ENCODE measurements around the gene BEAN1.
"Not testable (repeated sequence)": the region's sequence is repeated elsewhere in the genome, so short reads cannot be mapped to it uniquely, and the experiment has no call there.

BEAN1 gene

DNA sequence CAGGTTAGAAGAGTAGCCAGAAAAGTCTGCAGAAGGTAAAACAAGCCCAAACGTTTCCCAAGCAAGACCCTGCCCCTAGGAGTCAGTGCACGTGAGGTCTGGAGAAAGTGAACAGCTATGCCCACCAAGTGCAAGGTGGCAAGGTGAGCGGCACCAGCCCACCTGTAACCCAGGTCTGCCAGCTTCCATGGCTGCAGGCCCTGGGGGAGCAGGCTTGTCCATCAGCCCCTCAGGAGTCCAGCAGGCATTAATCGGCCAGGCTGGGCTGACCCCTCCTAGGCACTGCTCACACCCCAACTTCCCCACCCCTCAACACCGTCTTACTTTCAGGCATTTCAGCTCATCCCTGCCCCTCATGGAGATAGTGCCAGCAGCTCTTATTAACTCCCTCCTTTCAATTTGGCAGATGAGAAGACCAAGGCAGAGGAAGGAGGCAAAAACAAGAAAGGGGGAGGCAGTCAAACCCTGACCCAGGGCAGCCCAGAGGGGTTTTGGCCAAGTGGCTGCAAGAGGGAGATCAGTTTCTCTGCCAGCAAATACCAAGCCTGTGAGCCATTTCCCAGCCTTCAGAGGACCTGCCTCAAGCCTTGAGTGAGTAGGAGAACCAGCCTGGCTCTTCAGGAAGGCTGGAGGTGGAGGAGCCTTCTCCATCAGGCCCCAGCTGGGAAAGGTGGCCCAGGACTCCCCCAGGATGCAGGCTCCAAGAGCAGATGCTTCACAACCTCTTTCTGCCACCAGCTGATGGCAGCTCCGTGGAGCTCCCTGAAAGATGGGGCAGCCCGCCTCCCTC, 14.7 kb downstream of the BEAN1 start:
- DNase-seq (ENCODE audit: low read depth in 2 of 2) = no peak

DNA sequence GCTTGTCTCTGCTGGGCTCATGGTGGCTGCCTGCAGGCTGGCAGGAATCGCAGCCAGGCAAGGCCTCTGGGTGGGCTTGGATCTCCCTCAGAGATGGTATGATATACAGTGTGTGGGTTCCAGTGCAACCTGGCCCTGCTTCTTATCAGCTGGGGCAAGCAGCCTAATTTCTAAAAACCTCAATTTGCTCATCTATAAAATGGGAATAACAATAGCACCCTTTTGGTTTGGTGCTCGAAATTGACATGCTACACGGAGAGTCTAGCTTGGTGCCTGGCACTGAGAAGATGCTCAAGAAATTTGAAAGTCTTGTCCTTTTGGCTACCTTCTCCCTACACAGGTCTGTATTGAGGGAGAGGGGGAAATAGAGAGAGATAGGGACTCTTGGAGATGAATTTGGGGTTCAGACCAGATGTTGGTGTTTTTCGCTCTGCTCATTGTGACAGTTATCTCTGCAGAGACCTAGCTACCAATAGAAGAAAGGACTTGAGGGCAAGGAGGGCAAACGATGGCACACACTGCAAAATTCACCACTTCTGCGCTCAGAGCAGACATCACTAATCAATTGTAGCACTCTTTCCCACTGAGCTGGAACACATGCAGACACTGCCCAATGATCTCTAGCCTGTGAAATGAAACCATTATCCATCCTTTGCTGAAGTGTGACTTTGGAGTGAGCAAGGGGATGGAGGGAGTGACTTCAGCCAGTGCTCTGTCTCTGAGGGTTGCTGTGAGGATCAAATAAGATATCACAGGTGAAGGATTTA, 15.6 kb downstream of the BEAN1 start:
- DNase-seq (ENCODE audit: low read depth in 2 of 2) = no peak

DNA sequence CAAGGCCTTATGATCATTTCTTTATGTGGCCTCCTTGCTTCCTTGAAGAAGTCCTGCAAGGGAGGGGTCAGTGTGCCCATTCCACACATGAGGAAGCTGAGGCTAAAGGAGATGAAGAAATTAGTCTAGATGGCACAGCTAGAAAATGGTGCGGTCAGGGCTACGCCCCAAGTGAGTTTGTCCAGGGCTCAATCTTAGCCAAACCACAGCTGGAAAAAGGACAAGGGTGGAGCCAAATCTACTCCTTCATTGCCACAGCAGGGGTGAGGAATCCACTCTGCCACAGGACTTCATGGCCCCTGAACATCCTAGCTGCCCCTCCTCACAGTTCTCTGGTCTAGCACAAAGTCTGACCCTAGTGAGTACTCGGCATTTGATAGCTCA, 16.2 kb downstream of the BEAN1 start:
- DNase-seq (ENCODE audit: low read depth in 2 of 2) = no peak

DNA sequence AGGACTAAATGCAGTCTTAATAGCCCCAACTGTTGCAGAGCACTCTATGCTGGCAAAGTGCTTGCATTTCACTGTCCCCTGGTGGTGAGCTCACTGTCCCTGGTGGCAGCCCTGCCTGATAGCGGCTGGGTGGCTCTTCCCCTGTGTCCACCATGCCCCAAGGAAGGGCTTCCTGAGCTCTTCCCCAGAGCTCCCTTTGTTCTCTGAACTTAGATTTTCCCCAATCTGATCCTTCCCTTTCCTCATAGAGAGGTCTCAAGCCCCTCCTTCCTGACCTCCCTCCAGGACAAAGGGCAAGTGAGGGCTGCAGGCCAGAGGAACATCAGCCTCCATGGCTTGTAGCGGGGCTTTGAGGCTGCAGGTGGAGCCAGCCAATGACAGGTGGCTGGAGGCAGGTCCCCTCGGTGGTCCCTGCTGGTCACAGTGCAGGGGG, 17.0 kb downstream of the BEAN1 start:
- no peak for DNase-seq (ENCODE audit: low read depth in 2 of 2)

DNA sequence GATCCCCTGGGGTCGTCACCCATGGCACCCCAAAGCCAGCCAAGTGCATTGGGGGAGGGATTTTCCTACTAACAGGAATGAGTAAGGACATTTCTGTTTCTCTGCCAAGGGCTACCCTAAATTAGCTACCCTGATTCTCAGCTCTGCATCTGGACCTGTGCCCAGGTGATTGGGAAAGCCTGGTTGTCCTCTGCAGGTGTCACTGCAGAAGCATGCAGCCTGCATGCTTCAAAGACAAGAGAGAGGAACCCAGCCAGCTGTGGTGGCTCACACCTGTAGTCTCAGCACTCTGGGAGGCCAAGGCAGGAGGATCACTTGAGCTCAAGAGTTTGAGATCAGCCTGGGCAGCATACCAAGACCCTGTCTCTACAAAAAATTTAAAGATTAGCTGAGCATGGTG, 19.6 kb downstream of the BEAN1 start:
- DNase-seq (ENCODE audit: low read depth in 2 of 2) = no peak

DNA sequence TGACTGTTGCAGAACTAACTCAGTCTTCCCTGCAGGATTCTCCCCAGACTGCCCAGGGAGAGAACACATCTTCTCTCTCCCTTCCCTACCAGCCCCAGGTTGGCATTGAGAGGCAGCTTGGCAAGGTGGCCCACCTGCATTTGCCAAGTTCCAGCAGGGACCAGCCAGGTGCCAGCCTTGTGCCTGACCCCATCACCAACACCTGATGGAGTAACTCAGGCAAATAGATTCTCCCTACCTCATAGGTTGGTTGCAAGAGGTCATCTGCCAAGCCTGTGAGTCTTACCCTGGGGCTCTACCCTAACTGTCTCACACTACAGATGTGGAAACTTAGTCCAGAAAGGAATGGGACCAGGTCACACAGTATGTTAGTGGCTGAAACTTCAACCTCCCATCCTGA, 20.4 kb downstream of the BEAN1 start:
- no peak for DNase-seq (ENCODE audit: low read depth in 2 of 2)

DNA sequence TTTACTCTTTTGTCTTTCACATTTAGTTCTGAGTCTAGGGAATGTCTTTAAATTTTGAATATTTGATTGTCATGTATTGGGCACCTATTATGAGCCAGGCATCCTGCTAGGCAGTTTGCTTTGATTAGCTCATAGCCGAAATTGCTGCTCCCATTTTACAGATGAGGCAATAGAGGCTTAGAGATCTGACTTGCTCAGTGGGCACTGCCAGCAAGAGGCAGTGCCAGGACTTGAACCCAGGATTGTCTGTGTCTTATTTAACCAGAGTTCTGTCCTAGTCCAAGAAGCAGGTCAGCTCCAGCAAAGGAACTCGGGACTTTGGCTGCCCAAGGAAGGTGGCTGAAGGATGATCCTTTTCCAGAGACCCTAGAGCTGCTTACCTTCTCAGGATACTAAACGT, 24.5 kb downstream of the BEAN1 start:
- DNase-seq (ENCODE audit: low read depth in 2 of 2) = no peak

DNA sequence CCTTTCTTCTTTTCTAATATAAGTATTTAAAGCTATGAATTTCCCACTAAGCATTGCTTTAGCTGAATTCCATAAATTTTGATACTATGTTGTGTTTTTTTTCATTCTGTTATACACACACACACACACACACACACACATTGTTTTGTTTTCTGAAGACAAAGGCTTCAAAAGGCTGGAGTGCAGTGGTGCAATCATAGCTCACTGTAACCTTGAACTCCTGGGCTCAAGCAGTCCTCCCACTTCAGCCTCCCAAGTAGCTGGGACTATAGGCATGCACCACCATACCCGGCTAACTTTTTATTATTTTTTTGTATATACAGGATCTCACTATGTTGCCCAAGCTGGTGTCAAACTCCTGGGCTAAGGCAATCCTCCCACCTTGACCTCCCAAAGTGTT, 26.1 kb downstream of the BEAN1 start:
- DNase-seq (ENCODE audit: low read depth in 2 of 2) = not testable (repeated sequence)

DNA sequence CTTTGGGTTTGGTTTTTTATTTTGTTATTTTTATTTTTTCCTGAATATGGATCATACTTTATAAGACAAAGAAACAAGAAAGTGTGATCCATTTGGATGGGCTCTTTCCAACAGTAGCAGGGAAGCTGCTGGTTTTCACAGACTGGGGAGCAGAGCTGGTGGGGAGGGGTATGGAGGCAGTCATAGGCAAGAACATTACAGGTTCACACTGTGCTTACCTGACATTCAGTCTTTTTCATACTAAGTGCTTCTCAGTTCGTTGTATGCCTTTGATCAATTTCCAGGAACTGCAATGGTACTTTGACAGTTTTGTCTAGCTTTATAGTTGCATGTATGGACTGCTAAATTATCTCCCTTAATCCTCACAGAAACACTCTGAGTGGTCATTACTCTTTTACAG, 27.7 kb downstream of the BEAN1 start:
- DNase-seq (ENCODE audit: low read depth in 2 of 2) = no peak

DNA sequence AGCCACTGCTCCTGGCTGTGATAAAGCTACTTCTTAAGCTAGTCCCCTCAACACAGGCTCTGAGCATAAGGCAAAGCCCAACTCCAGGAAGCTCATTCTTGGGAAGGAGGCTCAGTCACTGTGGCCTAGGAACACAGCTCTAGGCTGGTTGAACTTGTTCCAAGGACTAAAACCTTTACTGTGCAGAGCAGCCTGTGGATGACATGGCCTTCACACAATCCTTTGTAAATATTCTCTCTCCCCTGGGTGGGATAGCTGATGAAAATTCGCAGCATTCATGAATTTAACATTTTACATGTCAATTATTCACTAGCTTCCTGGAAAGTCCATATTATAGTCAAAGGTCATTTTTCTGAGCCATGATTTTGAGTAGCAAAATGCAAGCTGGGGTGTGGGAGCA, 28.9 kb downstream of the BEAN1 start:
- DNase-seq (ENCODE audit: low read depth in 2 of 2) = no peak

DNA sequence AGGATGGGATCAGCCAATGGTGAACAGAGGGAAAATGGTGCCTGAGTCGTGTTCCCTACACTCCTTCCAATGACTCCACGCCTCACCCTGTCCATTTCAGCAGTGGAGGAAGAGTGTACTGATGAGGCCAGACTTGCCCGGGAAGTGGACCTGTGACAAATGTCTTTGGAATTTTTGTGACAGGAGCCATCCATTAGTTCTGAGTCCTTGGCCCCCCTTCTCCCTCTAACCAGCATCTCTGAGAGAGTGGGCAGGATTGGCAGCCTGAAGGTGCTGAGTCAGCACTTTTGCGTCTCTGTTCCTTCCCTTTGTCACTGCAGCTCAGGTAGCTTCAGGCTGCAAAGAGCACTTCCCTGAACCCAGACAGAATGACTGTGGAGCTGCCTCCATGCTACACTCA, 30.8 kb downstream of the BEAN1 start:
- no peak for DNase-seq (ENCODE audit: low read depth in 2 of 2)

DNA sequence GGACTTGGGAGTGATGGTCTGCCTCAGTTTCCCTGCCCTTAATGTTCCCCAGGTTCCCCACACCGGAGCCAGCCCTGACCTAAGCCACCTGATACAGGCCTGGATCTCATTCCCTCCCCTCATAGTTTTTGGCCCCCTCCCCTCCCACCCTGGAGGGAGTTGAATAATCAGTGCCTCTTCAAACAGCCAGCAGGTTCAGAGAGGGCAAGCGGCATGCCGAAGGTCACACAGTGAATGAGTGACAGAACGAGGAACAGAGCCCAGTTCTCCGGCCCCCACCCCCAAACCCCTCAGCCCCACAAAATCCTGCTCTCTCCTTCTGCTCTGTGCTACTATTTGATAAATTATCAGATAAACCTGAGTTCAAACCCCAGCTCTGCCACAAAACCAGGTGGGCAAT, 31.2 kb downstream of the BEAN1 start:
- DNase-seq (ENCODE audit: low read depth in 2 of 2) = no peak

DNA sequence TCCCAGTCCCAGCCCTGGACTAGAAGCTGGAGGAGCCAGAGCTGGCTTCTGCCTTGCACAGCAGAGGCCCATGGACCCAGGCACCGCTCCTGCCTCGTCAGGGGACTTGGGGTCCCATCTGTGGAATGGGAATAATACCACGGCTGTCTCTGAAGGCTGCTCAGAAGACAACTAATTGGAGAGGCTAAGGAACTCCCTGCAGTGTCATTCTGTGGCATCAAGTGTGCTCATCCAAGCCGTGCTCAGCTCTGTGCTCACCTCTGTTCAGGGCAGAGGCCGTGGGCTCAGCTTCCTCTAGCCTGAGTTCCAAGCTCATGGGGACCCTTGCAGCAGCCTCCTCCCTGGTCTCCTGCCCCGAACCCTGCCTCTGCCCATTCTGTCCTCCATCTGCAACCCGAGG, 31.8 kb downstream of the BEAN1 start:
- DNase-seq (ENCODE audit: low read depth in 2 of 2) = no peak

DNA sequence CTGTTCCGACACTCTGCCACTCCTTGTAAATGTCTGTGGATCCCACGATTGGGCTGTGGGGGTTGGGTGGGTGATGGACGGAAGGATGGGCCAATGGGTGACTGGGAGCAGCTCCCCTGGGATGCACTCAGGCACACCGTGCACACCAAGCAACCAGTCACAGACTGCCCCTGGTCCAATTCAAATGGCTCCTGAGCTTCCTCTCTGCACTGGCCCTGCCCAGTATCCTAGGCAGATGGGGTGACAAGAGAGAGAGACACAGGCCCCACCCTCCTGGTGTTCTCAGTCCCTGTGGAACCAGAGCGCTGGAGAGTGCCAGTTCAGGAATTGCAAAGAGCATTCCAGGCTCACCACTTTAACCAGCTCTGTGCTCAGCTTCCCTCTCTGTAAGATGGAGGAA, 32.8 kb downstream of the BEAN1 start:
- DNase-seq (ENCODE audit: low read depth in 2 of 2) = no peak

DNA sequence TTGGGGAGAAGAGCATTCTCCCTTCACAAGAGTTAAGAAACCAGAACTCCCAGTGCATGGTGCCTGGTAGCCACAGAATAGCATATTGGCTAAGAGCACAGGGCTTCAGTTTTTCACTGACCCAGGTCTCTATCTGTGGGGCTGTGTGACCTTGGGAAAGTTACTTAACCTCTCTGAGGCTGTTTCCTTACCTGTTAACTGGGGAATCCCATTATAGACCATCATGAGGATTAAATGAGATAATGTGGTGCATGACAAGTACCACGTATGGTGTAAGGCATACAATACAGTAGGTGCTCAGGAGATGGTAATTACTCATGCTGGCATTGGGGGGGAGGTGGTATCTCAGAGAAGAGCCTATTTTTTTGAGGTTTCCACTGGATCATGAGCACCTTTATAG, 33.6 kb downstream of the BEAN1 start:
- no peak for DNase-seq (ENCODE audit: low read depth in 2 of 2)

DNA sequence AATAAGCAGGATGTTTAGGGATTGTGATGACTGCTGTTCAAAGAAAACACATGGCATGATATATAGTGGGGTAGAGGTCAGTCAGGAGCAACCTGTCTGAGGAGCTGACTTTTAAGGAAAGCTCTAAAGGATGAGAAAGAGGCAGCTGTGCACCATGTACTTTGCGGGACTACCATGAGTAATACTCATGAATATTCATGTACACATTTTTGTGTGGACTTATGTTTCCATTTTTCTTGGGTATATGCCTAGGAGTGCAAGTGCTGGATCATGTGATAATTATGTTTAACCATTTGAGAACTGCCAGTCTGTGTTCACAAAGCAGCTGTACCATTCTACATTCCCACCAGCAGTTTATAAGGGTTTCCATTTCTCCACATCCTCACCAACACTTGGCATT, 35.8 kb downstream of the BEAN1 start:
- DNase-seq (ENCODE audit: low read depth in 2 of 2) = no peak

DNA sequence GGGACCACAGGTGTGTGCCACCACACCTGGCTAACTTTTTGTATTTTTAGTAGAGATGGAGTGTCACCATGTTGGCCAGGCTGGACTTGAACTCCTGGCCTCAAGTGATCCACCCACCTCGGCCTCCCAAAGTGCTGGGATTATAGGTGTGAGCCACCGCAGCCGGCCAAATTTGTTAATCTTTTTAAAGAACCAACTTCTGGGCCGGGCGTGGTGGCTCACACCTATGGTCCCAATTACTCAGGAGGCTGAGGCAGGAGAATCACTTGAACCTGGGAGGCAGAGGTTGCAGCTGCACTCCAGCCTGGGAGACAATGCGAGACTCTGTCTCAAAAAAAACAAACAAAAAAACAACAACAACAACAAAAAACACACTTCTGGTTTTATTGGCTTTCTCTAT, 38.9 kb downstream of the BEAN1 start:
- DNase-seq (ENCODE audit: low read depth in 2 of 2) = not testable (repeated sequence)

DNA sequence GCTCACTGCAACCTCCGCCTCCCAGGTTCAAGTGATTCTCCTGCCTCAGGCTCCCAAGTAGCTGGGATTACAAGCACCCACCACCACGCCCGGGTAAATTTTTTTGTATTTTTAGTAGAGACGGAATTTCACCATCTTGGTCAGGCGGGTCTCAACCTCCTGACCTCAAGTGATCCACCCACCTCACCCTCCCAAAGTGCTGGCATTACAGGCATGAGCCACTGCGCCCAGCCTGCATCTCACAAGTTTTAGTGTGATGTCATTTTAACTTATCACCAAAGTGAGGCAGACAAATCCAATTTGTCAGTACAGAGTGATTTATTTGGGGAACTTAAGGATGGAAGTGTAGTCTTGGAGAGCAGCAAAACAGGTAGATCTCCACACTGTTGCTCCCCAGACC, 39.5 kb downstream of the BEAN1 start:
- DNase-seq (ENCODE audit: low read depth in 2 of 2) = not testable (repeated sequence)

DNA sequence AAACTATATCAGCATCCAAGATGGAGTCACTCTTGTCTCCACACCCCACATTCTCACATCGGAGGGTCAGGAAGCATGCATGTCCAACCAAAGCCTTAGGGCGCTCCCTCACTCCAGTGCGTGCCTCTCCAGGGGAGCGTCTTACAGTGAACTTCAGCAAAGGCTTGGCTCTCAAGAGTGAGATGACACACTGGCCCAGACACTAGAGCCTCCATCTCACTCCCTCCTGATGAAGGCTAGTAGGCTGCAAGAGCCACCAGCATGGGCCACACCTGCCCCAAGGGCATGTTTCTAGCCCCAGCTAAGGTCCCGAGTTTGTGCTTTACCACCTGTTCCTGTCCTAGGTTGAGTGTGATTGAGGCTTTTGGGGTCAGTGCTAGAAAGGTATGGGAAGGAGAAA, 40.5 kb downstream of the BEAN1 start:
- DNase-seq (ENCODE audit: low read depth in 2 of 2) = no peak

DNA sequence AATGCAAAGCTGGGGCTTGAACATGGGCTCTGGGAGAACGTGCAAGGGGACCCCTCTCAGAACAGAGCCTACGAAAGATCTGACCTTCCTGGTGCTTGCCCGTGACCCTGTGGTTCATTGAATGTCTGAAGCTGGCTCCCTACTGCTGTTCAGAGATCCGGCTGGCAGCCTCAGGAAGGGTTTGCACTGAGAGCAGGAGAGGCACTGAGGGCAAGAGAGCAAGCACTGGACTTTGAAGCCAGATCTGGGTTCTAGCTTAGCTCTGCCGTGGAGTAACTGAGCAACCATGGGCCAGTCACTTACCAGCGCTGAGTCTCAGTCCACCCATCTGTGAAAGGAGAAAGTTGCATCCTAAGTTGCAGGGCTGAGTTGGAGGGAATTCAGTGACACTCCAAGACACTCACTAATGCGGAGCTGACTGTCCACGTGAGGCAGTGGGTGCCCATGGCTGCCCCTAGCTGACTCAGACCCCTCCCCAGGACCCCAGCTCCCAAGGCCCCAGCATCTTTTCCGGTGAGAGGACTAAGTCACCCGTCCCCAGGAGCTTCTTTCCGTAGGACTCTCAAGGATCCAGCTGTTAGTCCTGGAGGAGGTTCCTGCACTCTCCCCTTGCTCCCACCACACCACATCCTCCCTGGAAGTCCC, 41.3 kb downstream of the BEAN1 start:
- DNase-seq (ENCODE audit: low read depth in 2 of 2) = no peak

DNA sequence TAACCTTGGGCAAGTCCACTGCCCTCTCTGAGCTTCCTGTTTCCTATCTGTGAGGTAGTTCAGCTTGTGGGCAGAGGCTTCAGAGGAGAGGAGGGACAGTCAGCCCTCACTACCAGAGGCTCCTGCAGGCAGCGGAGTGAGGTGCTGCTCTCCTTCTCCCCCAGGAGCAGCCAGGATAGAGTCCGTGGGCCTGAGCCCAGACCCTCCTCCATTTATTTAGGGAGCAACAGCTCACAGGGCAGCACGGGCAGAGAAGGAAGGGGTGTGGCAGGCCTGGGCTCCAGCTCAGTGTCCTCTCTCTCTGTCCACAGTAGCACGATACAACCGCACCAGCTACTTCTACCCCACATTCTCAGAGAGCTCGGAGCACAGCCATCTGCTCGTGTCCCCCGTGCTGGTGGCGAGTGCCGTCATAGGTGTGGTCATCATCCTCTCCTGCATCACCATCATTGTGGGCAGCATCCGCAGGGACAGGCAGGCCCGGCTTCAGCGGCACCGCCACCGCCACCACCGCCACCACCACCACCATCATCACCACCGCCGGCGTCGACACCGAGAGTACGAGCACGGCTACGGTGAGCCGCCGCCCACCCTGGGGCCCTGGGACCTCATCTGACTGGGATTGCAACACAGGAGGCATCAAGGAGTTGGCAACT, 42.3 kb downstream of the BEAN1 start:
- no peak for DNase-seq (ENCODE audit: low read depth in 2 of 2)

DNA sequence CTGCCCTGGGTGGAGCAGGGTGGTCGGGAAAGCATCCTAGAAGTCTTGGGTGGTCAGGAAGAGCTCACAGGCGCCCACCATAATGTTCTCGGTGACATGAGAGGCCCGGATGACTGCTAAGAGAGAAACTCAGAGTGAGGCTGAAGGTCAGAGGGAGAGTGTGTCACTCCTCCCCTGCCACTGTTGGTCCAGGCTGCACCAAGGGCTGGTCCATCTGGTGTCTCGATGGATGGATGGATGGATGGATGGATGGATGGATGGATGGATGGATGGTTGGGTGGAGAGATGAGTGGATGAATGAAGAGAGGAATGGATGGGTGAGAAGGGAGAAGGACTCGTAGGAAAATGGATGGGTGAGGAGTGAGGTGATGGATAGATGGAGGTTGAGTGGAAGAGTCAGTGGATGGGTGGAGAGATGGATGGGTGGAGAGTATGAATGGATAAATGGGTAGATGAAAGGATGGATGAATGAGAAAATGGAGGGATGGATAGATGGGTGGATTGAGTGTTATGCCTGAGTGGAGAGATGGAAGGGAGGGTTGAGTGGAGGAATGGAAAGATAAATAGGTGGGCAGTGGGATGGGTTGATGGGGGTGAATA, 43.0 kb downstream of the BEAN1 start:
- no peak for DNase-seq (ENCODE audit: low read depth in 2 of 2)

Data from stimulated activated CD8-positive, alpha-beta memory T cell treated with anti-CD3 and anti-CD28 coated beads, Interleukin-2, amount 100 ng/mL, for 1 hour (primary cell).